Effector CD4-positive, alpha-beta T cell (primary cell): Measurements from ENCODE around the gene AKIRIN1.
"Not testable (repeated sequence)": the region's sequence is repeated elsewhere in the genome, so short reads cannot be mapped to it uniquely, and the experiment has no call there.

Experiments
- DNase-seq: peaks from one replicate; pipeline ENCODE4 v3.0.0-alpha.2; 2020
- total RNA-seq: gene quantifications from one replicate; lab custom pipeline; 2026; lab: John Stamatoyannopoulos, UW

AKIRIN1 gene, protein sequence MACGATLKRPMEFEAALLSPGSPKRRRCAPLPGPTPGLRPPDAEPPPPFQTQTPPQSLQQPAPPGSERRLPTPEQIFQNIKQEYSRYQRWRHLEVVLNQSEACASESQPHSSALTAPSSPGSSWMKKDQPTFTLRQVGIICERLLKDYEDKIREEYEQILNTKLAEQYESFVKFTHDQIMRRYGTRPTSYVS
- total RNA-seq, result 132 reads per million, percentile 87 among the genes with 10 or more reads in this experiment

GRCh38 chr1:38990738-38991637 lies at the start of gene AKIRIN1:
Gene AKIRIN1 (plus strand): TSS chr1:38991276. CDS start chr1:38991381, 105 bp downstream.
- DNase-seq, result peak; percentile 88

- DNase-seq, result no peak
Observed at GRCh38 chr1:38941527-38942019, 49.5 kb upstream of the AKIRIN1 start, which contains the start of gene RHBDL2. Gene RHBDL2 (minus strand): TSS chr1:38941830. CDS start chr1:38919212, 22,618 bp downstream.

GRCh38 chr1:38942664-38943428 lies 48.2 kb upstream of the AKIRIN1 start:
- DNase-seq, result no peak

GRCh38 chr1:38944547-38944946 lies 46.5 kb upstream of the AKIRIN1 start:
- DNase-seq, result no peak

DNA sequence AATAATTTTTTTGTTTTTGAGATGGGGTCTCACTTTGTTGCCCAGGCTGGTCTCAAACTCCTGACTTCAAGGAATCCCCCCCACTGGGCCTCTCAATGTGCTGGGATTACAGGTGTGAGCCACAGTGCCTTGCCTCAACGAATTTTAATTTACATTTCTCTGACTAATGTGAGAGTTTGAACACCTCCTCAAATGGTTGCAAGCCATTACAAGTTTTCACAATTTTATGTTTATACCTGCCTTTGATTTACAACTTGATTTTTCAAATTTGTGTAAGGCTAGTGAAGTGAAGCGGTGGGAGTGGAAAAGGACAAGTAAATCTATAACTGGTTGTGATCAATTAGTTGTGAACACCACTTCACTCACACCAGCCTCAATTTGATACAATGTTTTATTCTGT lies 40.5 kb upstream of the AKIRIN1 start:
- DNase-seq, result no peak

DNA sequence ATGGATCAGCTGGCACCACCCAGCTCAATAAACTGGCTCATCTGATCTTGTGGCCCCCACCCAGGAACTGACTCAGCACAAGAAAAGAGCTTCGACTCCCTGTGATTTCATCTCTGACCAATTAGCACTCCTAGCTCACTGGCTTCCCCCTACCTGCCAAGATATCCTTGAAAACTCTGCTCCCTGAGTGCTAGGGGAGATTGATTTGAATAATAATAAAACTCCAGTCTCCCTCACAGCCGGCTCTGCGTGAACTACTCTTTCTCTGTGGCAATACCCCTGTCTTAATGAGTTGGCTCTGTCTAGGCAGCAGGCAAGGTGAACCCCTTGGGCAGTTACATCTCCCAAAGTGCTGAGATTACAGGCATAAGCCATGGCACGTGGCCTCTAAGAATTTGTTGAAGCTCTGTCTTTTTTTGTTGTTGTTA lies 37.6 kb upstream of the AKIRIN1 start:
- DNase-seq, result no peak

GRCh38 chr1:38958967-38959366 lies 32.1 kb upstream of the AKIRIN1 start:
- no peak for DNase-seq

DNA sequence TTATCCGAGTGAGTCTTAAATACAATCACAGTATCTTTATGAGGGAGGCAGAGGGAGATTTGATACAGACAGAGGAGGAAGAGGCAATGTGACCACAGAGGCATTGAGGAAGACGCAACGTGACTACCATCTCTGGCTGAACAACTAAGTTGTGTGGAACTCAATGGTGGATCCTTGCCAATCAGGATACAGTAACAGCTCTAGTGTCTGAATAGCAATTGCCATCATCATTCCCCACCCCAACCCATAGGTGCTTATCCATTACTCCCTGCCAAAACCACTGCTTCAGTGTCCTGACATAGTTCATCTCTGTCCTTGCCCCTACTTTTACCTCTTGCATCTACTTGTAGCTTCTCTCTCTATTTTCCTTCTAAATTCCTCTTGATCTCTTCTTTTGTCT lies 29.0 kb upstream of the AKIRIN1 start:
- DNase-seq, result no peak

GRCh38 chr1:38962560-38962959 lies 28.5 kb upstream of the AKIRIN1 start:
- DNase-seq, result no peak

DNA sequence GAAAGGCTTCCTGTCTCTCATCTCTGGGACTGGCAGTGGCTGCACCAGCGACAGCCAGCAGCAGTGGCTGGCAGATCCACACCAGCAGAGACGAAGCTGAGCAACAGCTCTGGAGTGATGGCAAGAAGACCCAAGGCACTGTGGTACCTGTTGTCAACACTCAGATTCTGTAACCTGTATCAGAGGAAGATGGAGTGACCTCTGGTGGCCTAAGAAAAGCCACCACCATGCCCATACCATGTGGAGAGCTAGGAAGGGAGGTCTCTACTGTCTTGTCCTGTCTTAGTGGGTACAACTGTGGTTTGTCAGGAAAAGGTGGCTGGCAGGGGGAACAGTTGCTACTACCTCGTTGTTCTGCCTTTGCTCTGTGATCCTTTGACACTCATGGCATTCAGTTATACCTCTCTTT lies 26.9 kb upstream of the AKIRIN1 start:
- no peak for DNase-seq

GRCh38 chr1:38973145-38973544 lies 17.9 kb upstream of the AKIRIN1 start:
- DNase-seq, result not testable (repeated sequence)

DNA sequence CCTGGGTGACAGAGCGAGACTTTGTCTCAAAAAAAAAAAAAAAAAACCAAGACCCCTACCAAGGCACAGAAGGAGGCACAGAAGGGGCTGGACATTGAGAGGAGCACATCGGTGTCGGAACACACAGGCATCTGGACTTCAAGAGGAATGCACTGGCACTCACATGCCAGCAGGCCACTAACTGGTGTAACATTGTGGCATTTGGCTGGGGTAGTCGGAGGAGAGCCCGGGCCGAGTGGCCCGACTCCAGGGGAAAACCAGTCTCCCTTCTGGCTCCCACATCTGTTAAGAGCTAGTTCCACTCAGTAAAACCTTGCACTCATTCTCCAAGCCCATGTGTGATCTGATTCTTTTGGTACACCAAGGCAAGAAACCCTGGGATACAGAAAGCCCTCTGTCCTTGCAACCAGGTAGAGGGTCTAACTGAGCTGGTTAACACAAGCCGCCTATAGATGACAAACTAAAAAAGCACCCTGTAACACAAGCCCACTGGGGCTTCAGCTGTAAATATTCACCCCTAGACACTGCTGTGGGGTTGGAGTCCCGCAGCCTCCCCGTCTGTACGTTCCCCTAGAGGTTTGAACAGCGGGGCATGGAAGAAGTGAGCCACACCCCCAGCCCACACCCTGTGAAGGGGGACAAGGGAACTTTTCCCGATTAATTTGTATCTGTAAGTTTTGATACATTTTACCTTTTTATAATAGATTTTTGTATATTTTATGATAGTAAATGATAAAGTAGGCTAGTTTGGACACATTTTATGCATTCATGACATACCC lies 17.2 kb upstream of the AKIRIN1 start:
- no peak for DNase-seq

- peak; percentile 65 for DNase-seq
Observed at GRCh38 chr1:38977399-38978244, 13.5 kb upstream of the AKIRIN1 start.

GRCh38 chr1:38978245-38978542 lies 12.9 kb upstream of the AKIRIN1 start:
- peak; percentile 7 for DNase-seq

GRCh38 chr1:38979380-38979779 lies 11.7 kb upstream of the AKIRIN1 start:
- DNase-seq, result not testable (repeated sequence)

- DNase-seq, result no peak
Observed at GRCh38 chr1:38989979-38990378, 1.1 kb upstream of the AKIRIN1 start.

DNA sequence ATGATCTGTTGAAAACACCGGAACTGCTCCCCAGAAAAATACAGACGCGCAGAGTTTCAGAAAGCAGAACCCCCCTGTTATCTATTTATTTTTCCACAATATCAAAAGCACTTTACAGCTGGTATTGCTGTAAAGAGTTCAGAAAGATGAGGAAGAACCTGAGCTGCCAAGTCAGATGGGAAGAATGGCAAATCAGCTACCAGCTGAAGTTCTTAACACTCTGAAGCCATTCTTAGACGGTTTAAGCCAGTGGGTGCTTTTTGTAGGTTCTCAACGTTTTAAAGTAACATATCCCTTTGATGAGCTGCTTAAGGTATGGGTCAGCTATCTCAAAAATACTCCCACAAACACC lies 714 bp upstream of the AKIRIN1 start:
- DNase-seq, result no peak

GRCh38 chr1:38991638-38992411 lies 749 bp downstream of the AKIRIN1 start:
- peak; percentile 8 for DNase-seq

DNA sequence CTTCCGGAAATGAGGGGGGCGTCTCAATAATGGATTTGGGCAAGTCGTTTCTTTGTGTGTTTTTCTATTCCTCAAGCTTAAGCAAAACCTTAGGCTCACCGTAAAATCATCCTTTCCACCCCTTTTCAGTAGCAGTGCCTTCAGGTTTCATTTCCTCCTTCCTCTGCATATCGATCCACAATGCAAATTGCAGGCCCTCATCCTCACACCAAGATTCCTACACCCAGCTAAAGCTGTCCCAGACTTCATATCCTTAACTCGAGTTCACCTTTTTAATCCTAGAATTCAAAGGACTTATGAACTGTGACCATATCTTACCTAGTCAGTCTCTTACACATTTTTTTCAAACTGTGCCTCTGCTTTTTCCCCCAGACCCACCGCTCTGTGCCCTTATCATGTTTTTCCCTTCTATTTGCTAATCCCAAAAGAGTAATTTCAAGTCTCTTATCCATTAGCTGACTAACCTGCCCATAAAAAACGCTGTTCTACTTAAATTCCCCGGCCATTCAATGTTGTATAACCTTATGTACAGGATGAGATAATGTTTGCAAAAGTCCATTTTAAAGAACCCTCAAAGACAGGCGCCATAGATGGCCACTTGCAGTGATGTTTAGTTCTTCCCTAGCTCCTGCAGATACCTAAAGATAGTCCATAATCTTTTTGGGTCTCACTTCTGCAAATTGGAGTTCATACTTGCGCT lies 1.5 kb downstream of the AKIRIN1 start:
- DNase-seq, result no peak

- no peak for DNase-seq
Observed at GRCh38 chr1:38994196-38994595, 3.1 kb downstream of the AKIRIN1 start.
